DOHH2 (cell line): Measurements from ENCODE around the gene SEPTIN10.

Experiments
- H3F3A ChIP-seq: fragments of 200-600 bp; sonication (generic), shearing (Covaris generic); 2 replicates; pipeline ENCODE4 v1.6.0; 2016; ENCODE audit warnings: antibody characterized with exemption, mild to moderate bottlenecking; ENCODE audit not compliant: control insufficient read depth, insufficient read depth
- H3K27ac ChIP-seq: fragments of 200-600 bp; sonication (generic); 2 replicates; pipeline ENCODE4 v1.5.1; 2014; ENCODE audit warnings: low read depth, mild to moderate bottlenecking, low read length, moderate library complexity
- H3K27me3 ChIP-seq: fragments of 200-600 bp; sonication (generic); 2 replicates; pipeline ENCODE4 v1.6.1; 2014; ENCODE audit warnings: mild to moderate bottlenecking, low read length, mixed read lengths; ENCODE audit not compliant: control insufficient read depth
- H3K36me3 ChIP-seq: fragments of 200-600 bp; sonication (generic); 2 replicates; pipeline ENCODE4 v1.6.1; 2014; ENCODE audit warnings: mild to moderate bottlenecking, low read length, moderate library complexity, mixed read lengths; ENCODE audit not compliant: control insufficient read depth
- H3K4me1 ChIP-seq: fragments of 200-600 bp; sonication (generic); 2 replicates; pipeline ENCODE4 v1.6.1; 2014; ENCODE audit warnings: mild to moderate bottlenecking, low read length, mixed read lengths; ENCODE audit not compliant: control insufficient read depth
- H3K4me2 ChIP-seq: fragments of 200-600 bp; sonication (generic); 2 replicates; pipeline ENCODE4 v1.6.0; 2014; ENCODE audit warnings: mild to moderate bottlenecking, low read length, moderate library complexity
- H3K4me3 ChIP-seq: fragments of 200-600 bp; sonication (generic); 2 replicates; pipeline ENCODE4 v1.5.1; 2014; ENCODE audit warnings: mild to moderate bottlenecking, low read length, mixed read lengths
- H3K79me2 ChIP-seq: fragments of 200-600 bp; sonication (generic); 2 replicates; pipeline ENCODE4 v1.6.1; 2014; ENCODE audit warnings: mild to moderate bottlenecking, low read length, mixed read lengths; ENCODE audit not compliant: control insufficient read depth
- H3K9me2 ChIP-seq: fragments of 200-600 bp; sonication (generic); replicated peaks from 2 replicates; pipeline ENCODE4 v1.6.1; 2014; ENCODE audit warnings: mild to moderate bottlenecking, low read length, mixed read lengths; ENCODE audit not compliant: control insufficient read depth
- H3K9me3 ChIP-seq: fragments of 200-600 bp; sonication (generic); 2 replicates; pipeline ENCODE4 v1.6.1; 2014; ENCODE audit warnings: antibody characterized with exemption, low read length, mixed read lengths; ENCODE audit not compliant: control insufficient read depth, insufficient read depth
- H4K20me1 ChIP-seq: fragments of 200-600 bp; sonication (generic); 2 replicates; pipeline ENCODE4 v1.6.0; 2014; ENCODE audit warnings: low read depth, mild to moderate bottlenecking, antibody characterized with exemption, low read length, moderate library complexity; ENCODE audit not compliant: control insufficient read depth, insufficient read depth
- EZH2phosphoT487 ChIP-seq: fragments of 200-600 bp; sonication (generic); IDR thresholded peaks from 2 replicates; pipeline ENCODE4 v1.6.1; 2017; ENCODE audit warnings: borderline replicate concordance, mild to moderate bottlenecking, antibody characterized with exemption, low read length, moderate library complexity, mixed read lengths
- TF ChIP-seq, protein P1 (sequence below): fragments of 200-600 bp; sonication (generic); IDR thresholded peaks from one replicate; pipeline ENCODE4 v1.5.1; 2014; ENCODE audit warnings: antibody characterized with exemption, mild to moderate bottlenecking, low read depth, low read length; ENCODE audit not compliant: poor library complexity, severe bottlenecking

SEPTIN10 gene

DNA sequence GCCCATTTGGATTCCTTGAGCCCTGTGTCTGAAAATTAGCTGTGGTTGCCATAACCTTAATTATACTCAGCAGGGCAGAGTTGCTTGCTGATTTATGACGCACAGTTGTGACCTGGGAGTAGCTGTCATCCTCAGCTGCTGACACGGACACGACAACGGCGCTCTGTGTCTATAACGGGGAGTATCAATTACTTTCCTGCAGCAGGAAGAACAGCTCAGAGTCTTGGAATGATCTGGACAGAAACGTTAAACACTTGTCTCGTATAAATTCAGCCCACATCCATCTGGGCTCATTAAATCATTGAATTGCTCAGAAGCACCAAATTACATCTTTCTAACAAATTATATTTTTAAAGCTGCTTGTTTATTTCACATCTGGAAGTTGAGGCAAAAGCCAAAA is 116.3 kb downstream of the SEPTIN10 start:
- TF ChIP-seq EZH2phosphoT487, result no peak
- TF ChIP-seq, protein P1, sequence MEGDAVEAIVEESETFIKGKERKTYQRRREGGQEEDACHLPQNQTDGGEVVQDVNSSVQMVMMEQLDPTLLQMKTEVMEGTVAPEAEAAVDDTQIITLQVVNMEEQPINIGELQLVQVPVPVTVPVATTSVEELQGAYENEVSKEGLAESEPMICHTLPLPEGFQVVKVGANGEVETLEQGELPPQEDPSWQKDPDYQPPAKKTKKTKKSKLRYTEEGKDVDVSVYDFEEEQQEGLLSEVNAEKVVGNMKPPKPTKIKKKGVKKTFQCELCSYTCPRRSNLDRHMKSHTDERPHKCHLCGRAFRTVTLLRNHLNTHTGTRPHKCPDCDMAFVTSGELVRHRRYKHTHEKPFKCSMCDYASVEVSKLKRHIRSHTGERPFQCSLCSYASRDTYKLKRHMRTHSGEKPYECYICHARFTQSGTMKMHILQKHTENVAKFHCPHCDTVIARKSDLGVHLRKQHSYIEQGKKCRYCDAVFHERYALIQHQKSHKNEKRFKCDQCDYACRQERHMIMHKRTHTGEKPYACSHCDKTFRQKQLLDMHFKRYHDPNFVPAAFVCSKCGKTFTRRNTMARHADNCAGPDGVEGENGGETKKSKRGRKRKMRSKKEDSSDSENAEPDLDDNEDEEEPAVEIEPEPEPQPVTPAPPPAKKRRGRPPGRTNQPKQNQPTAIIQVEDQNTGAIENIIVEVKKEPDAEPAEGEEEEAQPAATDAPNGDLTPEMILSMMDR, result no peak
- Histone ChIP-seq H3K9me3 (no peaks in the 10 kb centered on the region), H3K4me3 (no peak overlapping the region), H3K4me1 (no peaks in the 10 kb centered on the region), H4K20me1 (no peaks in the 10 kb centered on the region), H3F3A (no peaks in the 10 kb centered on the region), H3K27ac (no peak overlapping the region), H3K27me3 (no peaks in the 10 kb centered on the region), H3K36me3 (no peaks in the 10 kb centered on the region), H3K9me2 (no peaks in the 10 kb centered on the region), H3K4me2 (no peak overlapping the region), H3K79me2 (no peaks in the 10 kb centered on the region)

- TF ChIP-seq, protein P1, result no peak
- no peak for TF ChIP-seq EZH2phosphoT487
- no peak overlapping the region for H3K27ac ChIP-seq
- no peaks in the 10 kb centered on the region for H3K9me3 ChIP-seq
- H3K36me3 ChIP-seq, result no peaks in the 10 kb centered on the region
- no peaks in the 10 kb centered on the region for H3F3A ChIP-seq
- H3K79me2 ChIP-seq, result no peaks in the 10 kb centered on the region
- H3K27me3 ChIP-seq, result no peaks in the 10 kb centered on the region
- H4K20me1 ChIP-seq, result no peaks in the 10 kb centered on the region
- no peaks in the 10 kb centered on the region for H3K4me1 ChIP-seq
- no peak overlapping the region for H3K4me2 ChIP-seq
- H3K4me3 ChIP-seq, result no peak overlapping the region
- H3K9me2 ChIP-seq, result no peaks in the 10 kb centered on the region
Observed at GRCh38 chr2:109494351-109494750, 119.4 kb downstream of the SEPTIN10 start.

GRCh38 chr2:109493176-109493935 is 120.4 kb downstream of the SEPTIN10 start:
- Histone ChIP-seq H3K27ac (no peak overlapping the region), H4K20me1 (no peaks in the 10 kb centered on the region), H3K4me1 (no peaks in the 10 kb centered on the region), H3K9me2 (no peaks in the 10 kb centered on the region), H3K4me3 (no peak overlapping the region), H3F3A (no peaks in the 10 kb centered on the region), H3K4me2 (no peak overlapping the region), H3K79me2 (no peaks in the 10 kb centered on the region), H3K36me3 (no peaks in the 10 kb centered on the region), H3K27me3 (no peaks in the 10 kb centered on the region), H3K9me3 (no peaks in the 10 kb centered on the region)
- TF ChIP-seq, protein P1, result no peak
- TF ChIP-seq EZH2phosphoT487, result no peak
